IMR-90 (cell line): ENCODE results near the gene SPACA6. TPM values are rescaled to one million over a fixed set of nuclear protein-coding genes. Genes with fewer than 3 reads are reported as not detected.

Experiments
- ATAC-seq: fragments of 200-7000 bp; cut with Tn5 transposase; 2 replicates; pipeline ENCODE4 v1.9.1; 2020; ENCODE audit warnings: low read depth, mild to moderate bottlenecking, moderate library complexity
- BruUV-seq: library from RNA; stranded (reverse); fragments of 400-500 nt; replicated peaks from 2 replicates; lab custom pipeline; 2021; lab: Mats Ljungman, UMichigan
- CTCF ChIA-PET: fragments of 300-600 bp; formaldehyde crosslinking; extraction: SDS; loops from one replicate; lab custom pipeline; 2021; ENCODE audit warnings: antibody characterized with exemption; lab: Yijun Ruan, JAX
- POLR2A ChIA-PET: fragments of 300-600 bp; sonication (Branson Sonifier 250); formaldehyde crosslinking; loops from one replicate; lab custom pipeline; 2022; ENCODE audit warnings: antibody characterized with exemption; ENCODE audit not compliant: unreplicated experiment; lab: Charles Lee
- DNase-seq: peaks from one replicate; pipeline ENCODE4 v3.0.0; 2013
- H2AFZ ChIP-seq: replicated peaks from 2 replicates; pipeline ENCODE3; 2013; ENCODE audit warnings: low read length, mild to moderate bottlenecking; ENCODE audit not compliant: poor library complexity
- H2AK5ac ChIP-seq: 2 replicates; pipeline ENCODE4 v1.6.1; 2013; ENCODE audit warnings: low read depth, low read length, inconsistent platforms
- H2AK9ac ChIP-seq: replicated peaks from 2 replicates; pipeline ENCODE3; 2013; ENCODE audit warnings: mild to moderate bottlenecking, low read depth, low read length, moderate library complexity; ENCODE audit not compliant: poor library complexity
- H2BK120ac ChIP-seq: 2 replicates; pipeline ENCODE4 v1.6.1; 2013; ENCODE audit warnings: low read depth, low read length, inconsistent platforms
- H2BK15ac ChIP-seq: 3 replicates; pipeline ENCODE4 v1.6.1; 2013; ENCODE audit warnings: low read depth, low read length, inconsistent platforms
- H2BK20ac ChIP-seq: 2 replicates; pipeline ENCODE4 v1.6.1; 2013; ENCODE audit warnings: low read depth, mild to moderate bottlenecking, inconsistent platforms, low read length, moderate library complexity
- H2BK5ac ChIP-seq: 2 replicates; pipeline ENCODE4 v1.6.1; 2013; ENCODE audit warnings: mild to moderate bottlenecking, low read depth, low read length, inconsistent platforms; ENCODE audit not compliant: poor library complexity, severe bottlenecking
- H3K14ac ChIP-seq: replicated peaks from 2 replicates; pipeline ENCODE4 v1.6.1; 2013; ENCODE audit warnings: low read depth, low read length, inconsistent platforms
- H3K18ac ChIP-seq: 2 replicates; pipeline ENCODE4 v1.6.1; 2013; ENCODE audit warnings: low read depth, low read length, control low read depth
- H3K23ac ChIP-seq: 2 replicates; pipeline ENCODE4 v1.6.1; 2013; ENCODE audit warnings: low read depth, low read length, inconsistent platforms
- H3K27ac ChIP-seq: 2 replicates; pipeline ENCODE4 v1.5.1; 2013; ENCODE audit warnings: mild to moderate bottlenecking, control low read depth, low read length; ENCODE audit not compliant: insufficient read depth
- H3K27me3 ChIP-seq: 2 replicates; pipeline ENCODE4 v1.6.1; 2013; ENCODE audit warnings: low read length; ENCODE audit not compliant: control insufficient read depth, insufficient read depth
- H3K36me3 ChIP-seq: 2 replicates; pipeline ENCODE4 v1.6.1; 2013; ENCODE audit warnings: low read length, mixed read lengths; ENCODE audit not compliant: control insufficient read depth, insufficient read depth
- H3K4ac ChIP-seq: 2 replicates; pipeline ENCODE4 v1.6.1; 2013; ENCODE audit warnings: low read depth, low read length, inconsistent platforms
- H3K4me1 ChIP-seq: 2 replicates; pipeline ENCODE4 v1.6.1; 2013; ENCODE audit warnings: low read length, mixed read lengths; ENCODE audit not compliant: control insufficient read depth, insufficient read depth
- H3K4me2 ChIP-seq: 2 replicates; pipeline ENCODE4 v1.6.1; 2013; ENCODE audit warnings: low read depth, mild to moderate bottlenecking, control low read depth, low read length, moderate library complexity
- H3K4me3 ChIP-seq: 2 replicates; pipeline ENCODE4 v1.5.1; 2013; ENCODE audit warnings: low read depth, mild to moderate bottlenecking, control low read depth, low read length, moderate library complexity; ENCODE audit not compliant: insufficient read depth
- H3K56ac ChIP-seq: 2 replicates; pipeline ENCODE4 v1.6.1; 2013; ENCODE audit warnings: low read length, inconsistent platforms; ENCODE audit not compliant: insufficient read depth; ENCODE audit errors: extremely low read depth
- H3K79me1 ChIP-seq, 2 experiments: 2 replicates each; pipeline ENCODE4 v1.6.1; 2013; ENCODE audit warnings: low read length in 2 of 2, inconsistent platforms in 1 of 2, low read depth in 1 of 2
- H3K9ac ChIP-seq: 2 replicates; pipeline ENCODE4 v1.6.1; 2013; ENCODE audit warnings: low read depth, low read length, control low read depth
- H3K9me1 ChIP-seq: 2 replicates; pipeline ENCODE4 v1.6.1; 2013; ENCODE audit warnings: low read length, inconsistent platforms; ENCODE audit not compliant: insufficient read depth
- H3K9me3 ChIP-seq: 2 replicates; pipeline ENCODE4 v1.6.1; 2013; ENCODE audit warnings: low read length; ENCODE audit not compliant: control insufficient read depth, insufficient read depth
- H4K20me1 ChIP-seq: 2 replicates; pipeline ENCODE4 v1.6.1; 2013; ENCODE audit warnings: low read length, inconsistent platforms; ENCODE audit not compliant: insufficient read depth
- H4K5ac ChIP-seq: 2 replicates; pipeline ENCODE4 v1.6.1; 2013; ENCODE audit warnings: mild to moderate bottlenecking, low read depth, low read length, control low read depth
- H4K8ac ChIP-seq, 2 experiments: 2 replicates each; pipeline ENCODE4 v1.6.1; 2013; ENCODE audit warnings: low read depth in 2 of 2, low read length in 2 of 2, control low read depth in 1 of 2, inconsistent platforms in 1 of 2
- H4K91ac ChIP-seq: 2 replicates; pipeline ENCODE4 v1.6.1; 2013; ENCODE audit warnings: low read depth, low read length, inconsistent platforms; ENCODE audit not compliant: insufficient read depth
- BHLHE40 ChIP-seq: fragments of 150-350 bp; IDR thresholded peaks from 2 replicates; pipeline ENCODE4 v1.6.1; 2016; ENCODE audit warnings: mild to moderate bottlenecking, low read depth, low read length
- CEBPB ChIP-seq: IDR thresholded peaks from 2 replicates; pipeline ENCODE4 v1.6.1; 2012; ENCODE audit warnings: low read depth, low read length, improper control_type of control experiment
- CHD1 ChIP-seq: IDR thresholded peaks from 2 replicates; pipeline ENCODE4 v1.6.1; 2012; ENCODE audit warnings: low read depth, low read length, improper control_type of control experiment
- MAFK ChIP-seq: IDR thresholded peaks from 2 replicates; pipeline ENCODE4 v1.6.1; 2012; ENCODE audit warnings: low read depth, low read length, improper control_type of control experiment
- MAZ ChIP-seq: IDR thresholded peaks from 2 replicates; pipeline ENCODE4 v1.6.1; 2012; ENCODE audit warnings: low read depth, mild to moderate bottlenecking, low read length, improper control_type of control experiment, moderate library complexity, borderline replicate concordance
- POLR2A ChIP-seq: IDR thresholded peaks from 2 replicates; pipeline ENCODE4 v1.6.1; 2012; ENCODE audit warnings: mild to moderate bottlenecking, low read depth, low read length
- RAD21 ChIP-seq: IDR thresholded peaks from 2 replicates; pipeline ENCODE4 v1.6.1; 2012; ENCODE audit warnings: low read length, improper control_type of control experiment
- RCOR1 ChIP-seq: IDR thresholded peaks from 2 replicates; pipeline ENCODE4 v1.6.1; 2012; ENCODE audit warnings: mild to moderate bottlenecking, low read length, improper control_type of control experiment; ENCODE audit not compliant: insufficient replicate concordance
- SMC3 ChIP-seq: fragments of 150-350 bp; IDR thresholded peaks from 2 replicates; pipeline ENCODE4 v1.6.1; 2016; ENCODE audit warnings: low read depth, mild to moderate bottlenecking, antibody characterized with exemption, low read length, moderate library complexity
- WGBS, 2 experiments: methylation state at CpG; one replicate each; pipeline versions ENCODE4 v1.1.5 to v1.1.7; 2013; ENCODE audit warnings: missing lambda C conversion rate in 2 of 2; ENCODE audit not compliant: insufficient read length in 1 of 2; ENCODE audit errors: extremely low coverage in 2 of 2; 5-methylcytosine and 5-hydroxymethylcytosine counted together
- dilution Hi-C: fragments of 300-500 bp; cut with HindIII; formaldehyde crosslinking; loops from one replicate; pipeline ENCODE4 v1.14.3; 2018; ENCODE audit warnings: low sequenced_read_pairs; ENCODE audit not compliant: unreplicated experiment
- in situ Hi-C: fragments of 300-500 bp; cut with MboI; formaldehyde crosslinking; loops from 3 replicates; pipeline ENCODE4 v1.14.3; 2019; ENCODE audit warnings: low sequenced_read_pairs, inconsistent platforms, mixed read lengths
- intact Hi-C: fragments of 100-400 bp; cut with micrococcal nuclease; formaldehyde crosslinking; loops from 2 replicates; pipeline ENCODE4 v1.10.0; 2022
- polyA plus RNA-seq, 3 experiments: library from polyadenylated mRNA; depleted of rRNA; stranded (reverse); fragments of >200 nt; gene quantifications; 2 replicates each; pipeline ENCODE4 v1.2.3, GENCODE V29; 2012; ENCODE audit warnings: low replicate concordance in 1 of 3
- total RNA-seq: library from RNA; depleted of rRNA; stranded (reverse); fragments of >200 nt; gene quantifications from 2 replicates; pipeline ENCODE4 v1.2.3, GENCODE V29; 2012
- TF ChIP-seq, protein P1 (sequence below): fragments of 150-350 bp; IDR thresholded peaks from 2 replicates; pipeline ENCODE4 v1.6.1; 2016; ENCODE audit warnings: low read depth, mild to moderate bottlenecking, low read length, moderate library complexity, borderline replicate concordance
- TF ChIP-seq, protein P2 (sequence below): fragments of 150-350 bp; IDR thresholded peaks from 2 replicates; pipeline ENCODE4 v1.6.1; 2017; ENCODE audit warnings: mild to moderate bottlenecking, antibody characterized with exemption, low read length, low read depth

The SPACA6 gene
- total and polyA plus RNA-seq, 2 of the 4 experiments (the other 2 are of a cell fraction) = 1.3 to 13.6 TPM

GRCh38 chr19:51668216-51668615 lies 24.9 kb upstream of the SPACA6 start:
- Histone ChIP-seq H2AFZ (no peak overlapping the region), H3K4me2 (no peak overlapping the region), H4K91ac (no peak overlapping the region), H3K9ac (no peak overlapping the region), H2AK5ac (no peak overlapping the region), H3K23ac (no peak overlapping the region), H3K27ac (no peak overlapping the region), H4K20me1 (no peaks in the 10 kb centered on the region), H2BK15ac (no peak overlapping the region), H3K4me1 (no peaks in the 10 kb centered on the region), H3K4ac (no peak overlapping the region), H3K56ac (no peak overlapping the region), H3K36me3 (no peaks in the 10 kb centered on the region), H2BK5ac (no peak overlapping the region), H2AK9ac (no peak overlapping the region), H3K4me3 (no peak overlapping the region), H2BK20ac (no peak overlapping the region), H4K8ac (no peak overlapping the region), H3K27me3 (no peaks in the 10 kb centered on the region), H2BK120ac (no peak overlapping the region), H3K9me1 (no peaks in the 10 kb centered on the region), H3K79me1 (no peaks in the 10 kb centered on the region), H4K5ac (no peak overlapping the region), H3K14ac (no peak overlapping the region), H3K18ac (no peak overlapping the region), H3K9me3 (no peaks in the 10 kb centered on the region)
- BruUV-seq = no TSS peak
- in situ Hi-C loops (loop anchor here (10.0 kb wide), 1 partner anchor 107 kb away; no protein-coding TSS in a partner anchor), intact Hi-C loops (no loop called here), dilution Hi-C loops (no loop called here)
- POLR2A ChIA-PET = no interaction called here
- TF ChIP-seq CHD1 (no peak), POLR2A (no peak), RAD21 (no peak), RCOR1 (no peak), MAFK (no peak), SMC3 (no peak), BHLHE40 (no peak), CEBPB (no peak), MAZ (no peak)
- TF ChIP-seq, protein P1, sequence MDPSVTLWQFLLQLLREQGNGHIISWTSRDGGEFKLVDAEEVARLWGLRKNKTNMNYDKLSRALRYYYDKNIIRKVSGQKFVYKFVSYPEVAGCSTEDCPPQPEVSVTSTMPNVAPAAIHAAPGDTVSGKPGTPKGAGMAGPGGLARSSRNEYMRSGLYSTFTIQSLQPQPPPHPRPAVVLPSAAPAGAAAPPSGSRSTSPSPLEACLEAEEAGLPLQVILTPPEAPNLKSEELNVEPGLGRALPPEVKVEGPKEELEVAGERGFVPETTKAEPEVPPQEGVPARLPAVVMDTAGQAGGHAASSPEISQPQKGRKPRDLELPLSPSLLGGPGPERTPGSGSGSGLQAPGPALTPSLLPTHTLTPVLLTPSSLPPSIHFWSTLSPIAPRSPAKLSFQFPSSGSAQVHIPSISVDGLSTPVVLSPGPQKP = no peak
- TF ChIP-seq, protein P2, sequence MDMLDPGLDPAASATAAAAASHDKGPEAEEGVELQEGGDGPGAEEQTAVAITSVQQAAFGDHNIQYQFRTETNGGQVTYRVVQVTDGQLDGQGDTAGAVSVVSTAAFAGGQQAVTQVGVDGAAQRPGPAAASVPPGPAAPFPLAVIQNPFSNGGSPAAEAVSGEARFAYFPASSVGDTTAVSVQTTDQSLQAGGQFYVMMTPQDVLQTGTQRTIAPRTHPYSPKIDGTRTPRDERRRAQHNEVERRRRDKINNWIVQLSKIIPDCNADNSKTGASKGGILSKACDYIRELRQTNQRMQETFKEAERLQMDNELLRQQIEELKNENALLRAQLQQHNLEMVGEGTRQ = no peak
- no CpG with 5 or more reads among the region's 3 CpGs for WGBS, 2 experiments
- ATAC-seq = no peak
- DNase-seq = no peak
- CTCF ChIA-PET = no interaction called here
